Measurements from ENCODE around the gene CLPTM1L. TPM values are rescaled to one million over a fixed set of nuclear protein-coding genes. Genes with fewer than 3 reads are reported as not detected.
"Not testable (repeated sequence)": the region's sequence is repeated elsewhere in the genome, so short reads cannot be mapped to it uniquely, and the experiment has no call there.

Gene CLPTM1L
- total and polyA plus RNA-seq, 4 donors: 66.0 to 95.5 (median 71.8) TPM

DNA sequence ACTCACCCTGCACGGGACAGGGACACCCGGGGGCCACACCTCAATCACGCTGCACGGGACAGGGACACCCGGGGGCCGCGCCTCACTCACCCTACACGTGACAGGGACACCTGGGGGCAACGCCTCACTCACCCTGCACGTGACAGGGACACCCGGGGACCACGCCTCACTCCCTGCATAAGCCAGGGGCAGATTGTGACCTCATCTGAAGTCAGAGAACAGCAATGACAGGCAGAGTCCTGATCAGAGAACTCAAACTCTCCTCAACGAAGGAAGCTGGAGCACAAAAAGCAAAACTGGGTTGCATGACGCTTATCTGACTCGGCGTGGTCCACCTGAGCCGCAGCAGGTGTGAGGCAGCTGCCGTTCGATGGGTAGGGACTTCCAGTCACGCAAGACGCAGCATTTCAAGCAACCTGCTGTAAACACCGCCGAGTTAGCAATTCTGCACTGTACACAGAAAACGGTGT lies 53.3 kb downstream of the CLPTM1L start:
- DNase-seq (peak in 1 of 2 donors; percentile 22), ATAC-seq (ENCODE audit: low FRiP score) (no peak)
- no peaks in the 10 kb centered on the region for H3K27me3 ChIP-seq (ENCODE audit: control insufficient read depth in 1 of 2, insufficient read depth in 2 of 2, low read length in 1 of 2)
- H3K4me3 ChIP-seq (ENCODE audit: low read length in 2 of 2): no peak overlapping the region
- H3K27ac ChIP-seq (ENCODE audit: low read depth in 1 of 2, low read length in 2 of 2): no peak overlapping the region
- intact Hi-C loops (cut with DNase I): no loop called here
- no peaks in the 10 kb centered on the region for H3K4me1 ChIP-seq (ENCODE audit: control insufficient read depth in 1 of 2, insufficient read depth in 2 of 2, low read length in 2 of 2)
- 80 to 82% methylated on average over 24 of the region's 24 CpGs for WGBS, 2 donors
- H3K9me3 ChIP-seq (ENCODE audit: control insufficient read depth, low read length): peaks cover 5% of the 10 kb centered on the region
- no peaks in the 10 kb centered on the region for H3K36me3 ChIP-seq (ENCODE audit: control insufficient read depth in 1 of 2, insufficient read depth in 2 of 2, low read length in 1 of 2)

DNA sequence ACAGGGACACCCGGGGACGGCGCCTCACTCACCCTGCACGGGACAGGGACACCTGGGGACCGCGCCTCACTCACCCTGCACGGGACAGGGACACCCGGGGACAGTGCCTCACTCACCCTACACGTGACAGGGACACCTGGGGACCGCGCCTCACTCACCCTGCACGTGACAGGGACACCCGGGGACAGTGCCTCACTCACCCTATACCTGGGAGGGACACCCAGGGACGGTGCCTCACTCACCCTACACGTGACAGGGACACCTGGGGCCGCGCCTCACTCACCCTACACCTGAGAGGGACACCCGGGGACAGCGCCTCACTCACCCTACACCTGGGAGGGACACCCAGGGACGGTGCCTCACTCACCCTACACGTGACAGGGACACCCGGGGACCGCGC lies 53.9 kb downstream of the CLPTM1L start:
- H3K27ac ChIP-seq (ENCODE audit: low read depth in 1 of 2, low read length in 2 of 2); H3K36me3 ChIP-seq (ENCODE audit: control insufficient read depth in 1 of 2, insufficient read depth in 2 of 2, low read length in 1 of 2); H3K9me3 ChIP-seq (ENCODE audit: control insufficient read depth, low read length); H3K4me1 ChIP-seq (ENCODE audit: control insufficient read depth in 1 of 2, insufficient read depth in 2 of 2, low read length in 2 of 2); ATAC-seq (ENCODE audit: low FRiP score); H3K4me3 ChIP-seq (ENCODE audit: low read length in 2 of 2); H3K27me3 ChIP-seq (ENCODE audit: control insufficient read depth in 1 of 2, insufficient read depth in 2 of 2, low read length in 1 of 2); intact Hi-C loops (cut with DNase I): not testable (repeated sequence)
- peak in 1 of 2 donors; percentile 6 for DNase-seq
- WGBS, 2 donors: 79 to 90% methylated on average over 17 to 24 of the region's 24 CpGs

GRCh38 chr5:1289559-1289958 lies 55.3 kb downstream of the CLPTM1L start:
- H3K9me3 ChIP-seq (ENCODE audit: control insufficient read depth, low read length); H3K36me3 ChIP-seq (ENCODE audit: control insufficient read depth in 1 of 2, insufficient read depth in 2 of 2, low read length in 1 of 2); H3K4me3 ChIP-seq (ENCODE audit: low read length in 2 of 2); ATAC-seq (ENCODE audit: low FRiP score); intact Hi-C loops (cut with DNase I); DNase-seq; H3K27me3 ChIP-seq (ENCODE audit: control insufficient read depth in 1 of 2, insufficient read depth in 2 of 2, low read length in 1 of 2); H3K4me1 ChIP-seq (ENCODE audit: control insufficient read depth in 1 of 2, insufficient read depth in 2 of 2, low read length in 2 of 2); H3K27ac ChIP-seq (ENCODE audit: low read depth in 1 of 2, low read length in 2 of 2): not testable (repeated sequence)
- 89% methylated on average over 21 to 32 of the region's 32 CpGs for WGBS, 2 donors

GRCh38 chr5:1288439-1289335 lies 56.2 kb downstream of the CLPTM1L start:
- Histone ChIP-seq H3K36me3 (ENCODE audit: control insufficient read depth in 1 of 2, insufficient read depth in 2 of 2, low read length in 1 of 2) (no peaks in the 10 kb centered on the region), H3K4me3 (ENCODE audit: low read length in 2 of 2) (no peak overlapping the region), H3K9me3 (ENCODE audit: control insufficient read depth, low read length) (peaks cover 5% of the 10 kb centered on the region), H3K4me1 (ENCODE audit: control insufficient read depth in 1 of 2, insufficient read depth in 2 of 2, low read length in 2 of 2) (no peaks in the 10 kb centered on the region), H3K27me3 (ENCODE audit: control insufficient read depth in 1 of 2, insufficient read depth in 2 of 2, low read length in 1 of 2) (no peaks in the 10 kb centered on the region), H3K27ac (ENCODE audit: low read depth in 1 of 2, low read length in 2 of 2) (no peak overlapping the region)
- intact Hi-C loops (cut with DNase I): no loop called here
- WGBS, 2 donors: 90 to 94% methylated on average over 34 to 37 of the region's 37 CpGs
- no peak for ATAC-seq (ENCODE audit: low FRiP score)
- DNase-seq: peak in 1 of 2 donors; percentile 72

GRCh38 chr5:1285883-1286291 lies 59.0 kb downstream of the CLPTM1L start:
- Histone ChIP-seq H3K4me1 (ENCODE audit: control insufficient read depth in 1 of 2, insufficient read depth in 2 of 2, low read length in 2 of 2) (no peaks in the 10 kb centered on the region), H3K9me3 (ENCODE audit: control insufficient read depth, low read length) (peaks cover 5% of the 10 kb centered on the region), H3K4me3 (ENCODE audit: low read length in 2 of 2) (no peak overlapping the region), H3K36me3 (ENCODE audit: control insufficient read depth in 1 of 2, insufficient read depth in 2 of 2, low read length in 1 of 2) (no peaks in the 10 kb centered on the region), H3K27ac (ENCODE audit: low read depth in 1 of 2, low read length in 2 of 2) (no peak overlapping the region), H3K27me3 (ENCODE audit: control insufficient read depth in 1 of 2, insufficient read depth in 2 of 2, low read length in 1 of 2) (no peaks in the 10 kb centered on the region)
- WGBS, 2 donors: 90 to 91% methylated on average over 25 of the region's 25 CpGs
- intact Hi-C loops (cut with DNase I): no loop called here
- ATAC-seq (ENCODE audit: low FRiP score) (no peak), DNase-seq (peak in 1 of 2 donors; percentile 60)

DNA sequence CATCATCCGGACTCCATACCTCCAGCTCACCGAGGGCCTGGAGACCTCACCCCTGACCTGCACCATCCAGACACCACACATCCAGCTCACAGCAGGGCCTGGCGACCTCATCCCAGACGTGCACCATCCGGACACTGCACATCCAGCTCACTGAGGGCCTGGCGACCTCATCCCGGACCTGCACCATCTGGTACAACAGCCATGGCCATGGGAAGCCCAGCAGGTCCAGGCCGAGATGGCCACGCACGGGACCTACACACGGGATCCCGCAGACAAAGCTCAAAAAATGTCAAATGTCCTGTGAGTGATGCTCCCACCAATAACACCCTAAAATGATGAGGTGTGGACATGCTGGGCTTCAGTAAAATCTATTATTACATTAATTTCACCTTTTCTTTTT lies 59.8 kb downstream of the CLPTM1L start:
- intact Hi-C loops (cut with DNase I): no loop called here
- WGBS, 2 donors: 86 to 90% methylated on average over 10 to 12 of the region's 12 CpGs
- no peak overlapping the region for H3K4me3 ChIP-seq (ENCODE audit: low read length in 2 of 2)
- no peak for DNase-seq
- H3K27ac ChIP-seq (ENCODE audit: low read depth in 1 of 2, low read length in 2 of 2): no peak overlapping the region
- H3K27me3 ChIP-seq (ENCODE audit: control insufficient read depth in 1 of 2, insufficient read depth in 2 of 2, low read length in 1 of 2): no peaks in the 10 kb centered on the region
- ATAC-seq (ENCODE audit: low FRiP score): no peak
- H3K9me3 ChIP-seq (ENCODE audit: control insufficient read depth, low read length): peaks cover 5% of the 10 kb centered on the region
- no peaks in the 10 kb centered on the region for H3K36me3 ChIP-seq (ENCODE audit: control insufficient read depth in 1 of 2, insufficient read depth in 2 of 2, low read length in 1 of 2)
- H3K4me1 ChIP-seq (ENCODE audit: control insufficient read depth in 1 of 2, insufficient read depth in 2 of 2, low read length in 2 of 2): no peaks in the 10 kb centered on the region

GRCh38 chr5:1284336-1284970 lies 60.4 kb downstream of the CLPTM1L start:
- ATAC-seq (ENCODE audit: low FRiP score); intact Hi-C loops (cut with DNase I); DNase-seq: not testable (repeated sequence)

DNA sequence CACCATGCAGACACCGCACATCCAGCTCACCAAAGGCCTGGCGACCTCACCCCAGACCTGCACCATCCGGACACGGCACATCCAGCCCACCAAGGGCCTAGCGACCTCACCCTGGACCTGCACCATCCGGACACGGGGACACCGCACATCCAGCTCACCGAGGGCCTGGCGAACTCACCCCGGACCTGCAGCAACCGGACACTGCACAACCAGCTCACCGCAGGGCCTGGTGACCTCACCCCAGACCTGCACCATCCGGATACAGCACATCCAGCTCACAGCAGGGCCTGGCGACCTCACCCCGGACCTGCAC lies 61.2 kb downstream of the CLPTM1L start:
- H3K27ac ChIP-seq (ENCODE audit: low read depth in 1 of 2, low read length in 2 of 2); ATAC-seq (ENCODE audit: low FRiP score); intact Hi-C loops (cut with DNase I); H3K36me3 ChIP-seq (ENCODE audit: control insufficient read depth in 1 of 2, insufficient read depth in 2 of 2, low read length in 1 of 2); H3K4me3 ChIP-seq (ENCODE audit: low read length in 2 of 2); H3K27me3 ChIP-seq (ENCODE audit: control insufficient read depth in 1 of 2, insufficient read depth in 2 of 2, low read length in 1 of 2); H3K9me3 ChIP-seq (ENCODE audit: control insufficient read depth, low read length); H3K4me1 ChIP-seq (ENCODE audit: control insufficient read depth in 1 of 2, insufficient read depth in 2 of 2, low read length in 2 of 2): not testable (repeated sequence)
- peak; percentile 33 to 39 for DNase-seq
- WGBS, 2 donors: 87% methylated on average over 16 of the region's 16 CpGs

More at GRCh38 chr5:1284336-1284970, 60.4 kb downstream of the CLPTM1L start:
- not testable (repeated sequence) for H3K9me3 ChIP-seq (ENCODE audit: control insufficient read depth, low read length); H3K27me3 ChIP-seq (ENCODE audit: control insufficient read depth in 1 of 2, insufficient read depth in 2 of 2, low read length in 1 of 2); H3K36me3 ChIP-seq (ENCODE audit: control insufficient read depth in 1 of 2, insufficient read depth in 2 of 2, low read length in 1 of 2); H3K4me3 ChIP-seq (ENCODE audit: low read length in 2 of 2); H3K27ac ChIP-seq (ENCODE audit: low read depth in 1 of 2, low read length in 2 of 2); H3K4me1 ChIP-seq (ENCODE audit: control insufficient read depth in 1 of 2, insufficient read depth in 2 of 2, low read length in 2 of 2)
- 81 to 86% methylated on average over 27 of the region's 27 CpGs for WGBS, 2 donors
